ENCODE results near the gene COL28A1.
"Not testable (repeated sequence)": the region's sequence is repeated elsewhere in the genome, so short reads cannot be mapped to it uniquely, and the experiment has no call there.

The COL28A1 gene

DNA sequence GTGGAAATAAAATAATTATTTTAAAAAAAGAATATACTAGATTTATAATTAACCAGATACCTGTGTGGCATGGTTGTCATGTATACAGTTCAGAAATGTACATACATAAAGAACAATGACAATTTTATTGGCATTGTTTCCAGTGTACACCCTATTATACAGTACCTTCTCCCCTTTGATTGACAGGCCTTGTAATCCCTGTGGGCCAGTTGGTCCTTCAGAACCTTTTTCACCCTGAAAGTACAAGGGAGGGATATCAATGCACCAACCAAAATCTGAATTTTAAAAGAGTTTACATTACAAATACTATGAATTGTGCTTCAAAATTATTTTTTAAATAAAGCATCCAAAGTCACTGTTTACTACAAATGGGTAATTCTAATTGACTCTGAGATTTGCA, 61.2 kb downstream of the COL28A1 start:
- no peak for DNase-seq (ENCODE audit: low read depth in 2 of 2)

GRCh38 chr7:7464991-7465765, 70.5 kb downstream of the COL28A1 start:
- DNase-seq (ENCODE audit: low read depth in 2 of 2) = not testable (repeated sequence)

GRCh38 chr7:7454000-7454399, 81.7 kb downstream of the COL28A1 start:
- DNase-seq (ENCODE audit: low read depth in 2 of 2) = no peak

GRCh38 chr7:7452652-7453051, 83.0 kb downstream of the COL28A1 start:
- no peak for DNase-seq (ENCODE audit: low read depth in 2 of 2)

GRCh38 chr7:7452119-7452518, 83.6 kb downstream of the COL28A1 start:
- no peak for DNase-seq (ENCODE audit: low read depth in 2 of 2)

DNA sequence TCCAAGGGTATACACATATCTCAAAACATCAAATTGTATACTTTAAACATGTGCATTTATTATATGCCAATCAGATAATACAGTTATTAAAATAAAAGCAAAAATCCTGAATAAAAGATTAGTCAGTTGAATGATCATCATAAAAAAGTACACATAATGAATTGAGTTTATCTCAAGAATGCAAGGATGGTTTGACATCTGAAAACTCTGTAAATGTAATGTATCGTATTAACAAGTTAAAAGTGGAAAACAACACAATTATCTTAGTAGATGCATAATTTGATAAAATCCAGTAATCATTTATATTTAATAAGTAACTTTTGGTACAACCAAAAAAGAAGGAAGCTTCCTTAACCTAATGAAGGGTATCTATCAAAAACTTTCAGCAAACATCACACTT, 86.6 kb downstream of the COL28A1 start:
- no peak for DNase-seq (ENCODE audit: low read depth in 2 of 2)

GRCh38 chr7:7446616-7447015, 89.1 kb downstream of the COL28A1 start:
- no peak for DNase-seq (ENCODE audit: low read depth in 2 of 2)

DNA sequence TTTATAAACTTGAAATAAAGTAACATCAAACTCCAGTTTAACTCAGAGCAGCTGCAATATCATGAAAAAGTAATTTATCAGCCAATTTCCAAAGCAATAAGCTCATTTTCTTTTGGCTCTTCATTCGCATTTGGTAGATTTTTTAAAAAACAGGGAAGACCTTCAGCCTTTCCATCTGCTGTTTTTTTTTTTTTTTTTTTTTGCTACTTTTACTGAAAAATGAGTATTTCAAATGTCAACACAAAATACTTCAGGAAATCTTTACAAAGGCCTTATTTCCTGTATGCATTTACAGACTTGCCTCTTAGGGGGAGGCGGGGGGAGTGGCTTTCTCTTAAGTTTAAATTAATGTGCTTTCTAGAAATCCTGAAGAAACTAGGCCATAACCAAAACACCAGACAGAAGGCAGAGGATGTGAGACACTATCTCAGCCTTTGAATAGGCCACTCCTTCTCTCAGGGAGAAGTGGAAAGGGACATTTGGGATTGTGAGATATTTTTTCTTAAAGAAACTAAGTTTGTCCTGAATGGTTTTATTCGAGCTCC, 91.8 kb downstream of the COL28A1 start:
- DNase-seq (ENCODE audit: low read depth in 2 of 2) = no peak

DNA sequence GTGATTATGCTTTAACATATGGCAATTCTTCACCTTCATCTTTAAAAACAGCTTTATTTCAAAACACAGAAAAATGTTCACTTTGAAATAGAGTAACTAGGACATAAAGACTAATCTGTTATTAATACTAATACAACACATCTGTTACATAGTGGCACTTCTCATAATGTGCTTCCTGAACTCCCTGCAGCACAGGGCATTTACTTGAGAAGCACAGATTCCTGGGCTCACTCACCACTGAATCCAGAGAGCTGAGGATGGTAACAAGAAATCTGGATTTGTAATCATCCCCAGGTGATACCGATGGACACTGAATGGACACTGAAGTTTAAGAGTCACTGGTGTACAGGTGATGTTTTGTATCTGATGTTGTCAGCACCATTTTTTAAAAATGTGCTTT, 96.1 kb downstream of the COL28A1 start:
- no peak for DNase-seq (ENCODE audit: low read depth in 2 of 2)

GRCh38 chr7:7438851-7439250, 96.8 kb downstream of the COL28A1 start:
- DNase-seq (ENCODE audit: low read depth in 2 of 2) = no peak

- no peak for DNase-seq (ENCODE audit: low read depth in 2 of 2)
Observed at GRCh38 chr7:7435978-7436377, 99.7 kb downstream of the COL28A1 start.

GRCh38 chr7:7434329-7434728, 101.3 kb downstream of the COL28A1 start:
- DNase-seq (ENCODE audit: low read depth in 2 of 2) = no peak

- no peak for DNase-seq (ENCODE audit: low read depth in 2 of 2)
Observed at GRCh38 chr7:7433811-7434210, 101.9 kb downstream of the COL28A1 start.

GRCh38 chr7:7432979-7433378, 102.7 kb downstream of the COL28A1 start:
- no peak for DNase-seq (ENCODE audit: low read depth in 2 of 2)

DNA sequence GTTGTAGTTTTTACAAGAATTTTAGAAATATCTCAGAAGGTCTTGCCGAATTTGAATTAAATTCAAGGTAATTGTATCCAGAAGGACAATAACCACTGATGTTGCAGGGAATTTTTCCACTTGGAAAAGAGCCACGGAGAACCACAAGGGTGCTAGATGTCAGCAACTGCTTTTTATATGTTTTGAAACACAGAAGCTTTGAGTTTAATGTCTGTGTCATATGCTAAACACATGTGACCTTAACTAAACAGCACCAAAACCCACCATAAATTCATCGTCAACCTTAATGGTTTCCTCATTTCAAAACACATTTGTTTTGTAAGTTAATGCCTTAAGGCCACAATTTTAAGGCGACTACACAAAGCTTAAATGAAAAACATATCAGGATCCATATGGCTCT, 106.9 kb downstream of the COL28A1 start:
- no peak for DNase-seq (ENCODE audit: low read depth in 2 of 2)

GRCh38 chr7:7427363-7427762, 108.3 kb downstream of the COL28A1 start:
- no peak for DNase-seq (ENCODE audit: low read depth in 2 of 2)

GRCh38 chr7:7426676-7427075, 109.0 kb downstream of the COL28A1 start:
- DNase-seq (ENCODE audit: low read depth in 2 of 2) = no peak

GRCh38 chr7:7425321-7425720, 110.4 kb downstream of the COL28A1 start:
- no peak for DNase-seq (ENCODE audit: low read depth in 2 of 2)

- DNase-seq (ENCODE audit: low read depth in 2 of 2) = peak in 1 of 2 donors; percentile 9
Observed at GRCh38 chr7:7424151-7424873, 111.4 kb downstream of the COL28A1 start.

- DNase-seq (ENCODE audit: low read depth in 2 of 2) = no peak
Observed at GRCh38 chr7:7422641-7423040, 113.0 kb downstream of the COL28A1 start.

DNA sequence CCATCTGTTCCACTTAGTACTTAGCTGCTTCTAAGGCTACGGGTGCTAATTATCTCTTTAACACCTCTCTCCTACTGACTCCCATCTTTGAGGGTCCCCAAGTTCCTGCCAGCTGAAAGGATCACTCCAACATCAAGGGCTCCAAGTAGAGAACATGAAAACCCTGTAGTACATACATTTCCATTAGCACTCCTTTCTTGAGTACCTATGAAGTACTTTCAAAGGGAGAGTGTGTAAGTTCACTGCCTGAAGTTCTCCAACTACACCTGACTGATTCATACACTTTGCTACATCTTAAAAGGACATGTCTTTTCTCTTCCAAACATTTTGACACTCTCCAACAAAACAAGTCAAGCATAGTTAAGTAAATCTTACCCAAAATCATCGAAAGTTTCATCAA, 113.8 kb downstream of the COL28A1 start:
- DNase-seq (ENCODE audit: low read depth in 2 of 2) = no peak

GRCh38 chr7:7418997-7419396, 116.7 kb downstream of the COL28A1 start:
- DNase-seq (ENCODE audit: low read depth in 2 of 2) = no peak

- DNase-seq (ENCODE audit: low read depth in 2 of 2) = no peak
Observed at GRCh38 chr7:7417851-7418250, 117.8 kb downstream of the COL28A1 start.
